GM12872 (cell line): ENCODE measurements around the gene GLIPR1.

Experiments
- TF ChIP-seq, protein P1 (sequence below): IDR thresholded peaks from 3 replicates; pipeline ENCODE4 v1.5.1; 2011; ENCODE audit warnings: low read depth, mild to moderate bottlenecking, low read length, moderate library complexity; ENCODE audit not compliant: insufficient read depth

Gene GLIPR1

DNA sequence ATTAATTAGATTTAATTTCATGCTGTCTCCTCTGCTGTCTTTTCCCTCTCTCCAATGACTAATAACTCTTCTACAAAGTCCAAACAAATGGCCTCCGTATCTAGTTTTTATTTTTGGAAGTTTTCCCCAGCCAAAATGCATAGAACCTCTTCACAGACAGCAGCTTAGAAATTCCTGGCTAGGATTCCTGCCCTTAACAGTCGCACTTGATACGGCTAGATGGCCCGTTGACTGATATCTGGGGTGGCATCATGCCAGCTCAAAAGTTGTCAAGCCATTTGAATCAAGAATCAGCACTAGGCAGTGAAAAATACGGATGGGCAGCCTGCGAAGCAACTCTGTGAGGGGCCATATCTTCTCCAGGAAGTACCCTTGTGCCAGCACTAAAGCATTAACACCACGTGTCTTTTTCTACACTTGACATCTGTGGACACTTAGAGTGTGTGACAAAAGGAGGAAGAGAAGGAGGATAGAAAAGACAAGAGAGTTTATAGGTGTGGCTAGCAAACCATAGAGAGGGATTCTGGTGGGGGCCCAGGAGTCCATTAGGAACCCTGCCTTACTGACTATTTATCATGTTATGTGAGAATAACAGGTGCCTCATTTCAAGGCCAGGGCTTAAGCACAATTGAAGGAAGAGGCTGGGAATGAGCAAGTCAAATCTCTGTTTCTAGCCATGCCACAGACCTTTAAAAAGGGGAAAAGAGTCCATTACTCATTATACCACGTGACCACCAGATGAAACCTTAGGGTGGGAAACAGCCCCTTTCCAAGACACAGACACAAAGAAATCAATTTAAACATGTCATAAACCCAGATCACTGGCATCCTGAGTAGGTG lies 70.1 kb downstream of the GLIPR1 start:
- TF ChIP-seq, protein P1, sequence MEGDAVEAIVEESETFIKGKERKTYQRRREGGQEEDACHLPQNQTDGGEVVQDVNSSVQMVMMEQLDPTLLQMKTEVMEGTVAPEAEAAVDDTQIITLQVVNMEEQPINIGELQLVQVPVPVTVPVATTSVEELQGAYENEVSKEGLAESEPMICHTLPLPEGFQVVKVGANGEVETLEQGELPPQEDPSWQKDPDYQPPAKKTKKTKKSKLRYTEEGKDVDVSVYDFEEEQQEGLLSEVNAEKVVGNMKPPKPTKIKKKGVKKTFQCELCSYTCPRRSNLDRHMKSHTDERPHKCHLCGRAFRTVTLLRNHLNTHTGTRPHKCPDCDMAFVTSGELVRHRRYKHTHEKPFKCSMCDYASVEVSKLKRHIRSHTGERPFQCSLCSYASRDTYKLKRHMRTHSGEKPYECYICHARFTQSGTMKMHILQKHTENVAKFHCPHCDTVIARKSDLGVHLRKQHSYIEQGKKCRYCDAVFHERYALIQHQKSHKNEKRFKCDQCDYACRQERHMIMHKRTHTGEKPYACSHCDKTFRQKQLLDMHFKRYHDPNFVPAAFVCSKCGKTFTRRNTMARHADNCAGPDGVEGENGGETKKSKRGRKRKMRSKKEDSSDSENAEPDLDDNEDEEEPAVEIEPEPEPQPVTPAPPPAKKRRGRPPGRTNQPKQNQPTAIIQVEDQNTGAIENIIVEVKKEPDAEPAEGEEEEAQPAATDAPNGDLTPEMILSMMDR = no peak

DNA sequence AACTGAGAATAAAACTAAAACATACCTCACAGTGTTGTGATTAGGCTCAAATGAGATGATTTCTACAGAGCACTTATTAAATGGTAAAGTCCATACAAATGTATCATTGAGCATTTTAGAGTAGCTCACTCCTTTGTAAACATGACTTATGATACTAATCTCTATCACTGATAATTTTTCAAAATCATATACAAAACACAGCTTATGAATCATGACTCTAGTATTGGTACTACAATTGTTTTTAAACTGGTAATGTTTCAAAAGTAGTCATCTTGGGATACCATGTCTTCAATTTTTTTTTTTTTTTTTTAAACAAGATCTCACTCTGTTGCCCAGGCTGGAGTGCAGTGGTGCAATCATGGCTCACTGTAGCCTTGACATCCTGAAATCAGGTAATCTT lies 70.9 kb downstream of the GLIPR1 start:
- TF ChIP-seq, protein P1 = no peak

GRCh38 chr12:75553398-75553797 lies 72.8 kb downstream of the GLIPR1 start:
- TF ChIP-seq, protein P1 = no peak
